ENCODE results near the gene SLC1A7. TPM values are rescaled to one million over a fixed set of nuclear protein-coding genes. Genes with fewer than 3 reads are reported as not detected.

The SLC1A7 gene
- total RNA-seq, 1 experiment from 2014 or later: not detected

DNA sequence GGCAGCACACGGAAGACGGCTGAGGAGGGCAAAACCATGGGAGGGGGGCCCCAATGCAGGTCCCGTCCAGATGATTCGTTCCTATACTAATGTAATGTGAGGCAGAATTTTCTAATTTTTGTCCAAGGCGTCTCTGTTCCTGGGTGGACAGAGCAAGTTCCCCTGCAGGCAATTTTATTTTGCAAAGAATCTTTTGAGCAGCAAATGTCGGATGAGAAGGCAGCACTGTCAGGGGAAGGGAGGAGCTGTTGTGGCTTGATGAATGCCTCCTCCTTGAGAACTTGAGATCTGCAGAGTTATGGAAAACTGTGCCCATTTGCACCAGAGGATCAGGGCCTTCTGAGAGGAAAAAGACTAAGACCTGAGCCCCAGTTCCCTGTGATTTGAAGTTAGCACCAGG, 17.3 kb downstream of the SLC1A7 start:
- in situ Hi-C loops (cut with HindIII; ENCODE audit: low pct_unique_long_range_greater_than_20kb, low sequenced_read_pairs): no loop called here
- no peak for DNase-seq (ENCODE audit: low read depth, low spot score)

DNA sequence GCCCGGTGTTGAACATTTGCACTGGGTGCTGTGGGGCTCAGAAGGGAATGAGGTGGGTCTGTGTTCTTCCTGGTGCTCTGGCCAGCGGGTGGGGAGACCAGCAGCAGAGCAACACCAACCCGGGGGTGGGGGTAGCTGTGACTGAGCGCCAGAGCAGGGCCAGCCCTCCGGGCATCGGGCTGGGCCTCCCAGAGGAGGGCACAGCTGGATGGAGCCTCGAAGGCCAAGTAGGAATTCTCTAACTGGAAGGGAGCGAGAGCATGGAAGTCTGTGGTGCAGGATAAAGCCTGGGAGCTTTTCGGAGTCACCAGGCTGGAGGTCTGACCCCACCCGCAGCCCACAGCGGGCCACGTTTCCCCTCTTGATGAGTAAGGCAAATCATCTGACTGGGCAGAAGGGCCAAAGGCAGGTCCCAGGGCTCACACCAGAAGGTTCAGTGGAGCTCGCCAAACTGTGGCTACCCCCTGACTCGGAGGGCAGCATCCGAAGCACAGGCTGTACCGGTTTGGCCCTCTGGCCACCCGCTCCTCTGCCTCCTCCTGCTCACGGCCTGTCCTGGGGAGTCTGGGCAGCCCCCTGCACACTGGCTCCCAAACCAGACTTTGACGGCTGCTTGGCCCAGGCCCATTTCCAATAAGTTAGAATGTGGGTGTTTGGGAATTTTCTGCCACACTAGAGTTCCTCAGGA, 18.8 kb downstream of the SLC1A7 start:
- in situ Hi-C loops (cut with HindIII; ENCODE audit: low pct_unique_long_range_greater_than_20kb, low sequenced_read_pairs): no loop called here
- no peak for DNase-seq (ENCODE audit: low read depth, low spot score)

DNA sequence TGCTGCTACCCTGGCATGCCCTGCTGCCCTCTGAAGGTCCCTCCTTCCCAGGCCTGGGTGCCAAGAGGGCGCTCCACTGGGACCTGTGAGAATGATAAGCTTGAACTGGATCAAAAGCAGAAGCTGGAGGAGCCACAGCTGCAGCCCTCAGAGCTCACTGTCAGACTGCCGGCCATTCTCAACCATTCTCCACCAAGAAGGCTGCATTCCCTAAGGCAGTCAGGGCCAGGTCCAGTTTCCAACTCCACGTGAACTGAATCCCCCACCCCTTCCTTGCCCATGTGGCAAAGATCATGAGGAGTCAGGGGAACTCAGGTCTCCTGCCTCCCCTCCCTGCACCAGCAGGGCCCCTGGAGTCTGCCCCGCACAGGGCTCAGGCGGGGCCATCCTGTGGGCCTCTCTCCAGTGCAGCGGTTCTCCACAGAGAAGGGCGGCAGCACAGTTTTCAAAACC, 19.5 kb downstream of the SLC1A7 start:
- no peak for DNase-seq (ENCODE audit: low read depth, low spot score)
- in situ Hi-C loops (cut with HindIII; ENCODE audit: low pct_unique_long_range_greater_than_20kb, low sequenced_read_pairs): no loop called here

DNA sequence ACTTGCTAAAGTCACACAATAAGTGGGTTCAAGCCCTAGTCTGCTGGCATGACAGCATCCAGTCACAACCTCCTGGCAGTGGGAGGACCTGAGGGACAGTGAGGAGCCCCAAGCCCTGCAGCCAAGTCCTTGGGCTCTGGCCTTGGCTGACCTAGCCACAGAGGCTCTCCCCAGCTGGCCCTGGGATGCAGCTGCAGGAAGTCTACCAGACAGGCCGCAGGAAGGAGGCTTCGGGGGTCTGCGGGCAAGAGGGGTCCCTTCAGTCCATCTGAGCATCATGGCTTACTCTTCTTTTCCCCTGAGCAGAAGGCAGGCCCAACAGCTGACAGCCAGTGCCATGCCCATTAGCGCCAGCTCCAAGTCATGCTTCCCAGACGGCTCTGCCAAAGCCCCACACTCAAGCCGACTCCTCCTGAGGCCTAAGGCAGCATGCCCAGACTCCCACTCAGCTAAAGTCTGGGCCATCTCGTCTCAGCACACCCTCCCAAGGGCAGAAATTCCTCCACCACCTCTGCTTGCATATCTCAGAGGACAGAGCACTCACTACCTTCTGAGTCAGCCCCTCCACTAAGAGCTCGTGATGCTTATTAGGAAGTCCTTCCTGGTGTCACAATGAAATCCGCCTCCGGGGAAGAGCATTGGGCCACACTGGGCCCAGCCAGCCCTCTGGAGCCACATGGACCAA, 20.1 kb downstream of the SLC1A7 start:
- in situ Hi-C loops (cut with HindIII; ENCODE audit: low pct_unique_long_range_greater_than_20kb, low sequenced_read_pairs): no loop called here
- DNase-seq (ENCODE audit: low read depth, low spot score): no peak

DNA sequence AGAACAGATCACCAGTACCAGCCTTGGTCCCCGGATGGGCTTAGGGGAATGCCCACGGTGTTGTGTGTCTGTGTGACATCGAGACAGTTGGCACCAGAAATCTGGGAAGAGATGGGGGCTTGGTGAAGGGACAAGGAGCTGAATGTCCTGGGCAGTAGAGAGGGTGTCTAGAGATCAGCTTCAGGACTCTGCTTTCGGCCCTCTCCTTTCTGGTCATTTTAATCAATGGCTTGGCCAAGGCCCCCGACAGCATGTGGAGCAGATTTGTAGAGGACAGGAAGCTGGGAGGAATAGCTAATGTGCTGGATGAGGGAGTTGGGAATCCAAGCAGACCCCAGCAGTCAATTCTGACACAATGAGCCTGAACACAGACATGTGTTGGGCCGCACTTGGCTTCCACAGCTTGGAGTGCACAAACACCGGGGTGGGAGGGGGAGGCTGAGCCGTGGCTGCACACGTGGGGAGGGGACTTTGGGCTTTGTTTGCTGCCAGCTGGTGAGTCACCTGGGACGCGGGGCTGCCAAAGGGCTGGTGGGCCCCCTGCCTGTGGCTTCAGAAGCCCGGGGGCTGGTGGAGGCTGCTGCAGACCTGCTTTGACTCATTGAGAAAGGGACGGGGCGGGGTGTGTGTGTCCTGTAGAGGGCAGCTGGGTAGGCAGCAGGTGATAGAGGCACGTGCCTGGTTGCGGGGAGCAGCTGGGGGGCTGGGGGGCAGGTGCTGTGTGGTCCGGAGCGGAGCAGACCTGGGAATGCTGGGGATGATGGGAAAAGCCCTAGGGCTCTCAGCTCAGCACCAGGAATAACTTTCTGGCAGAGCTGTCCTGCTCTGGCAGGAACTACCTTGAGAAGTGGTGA, 20.9 kb downstream of the SLC1A7 start:
- in situ Hi-C loops (cut with HindIII; ENCODE audit: low pct_unique_long_range_greater_than_20kb, low sequenced_read_pairs): no loop called here
- DNase-seq (ENCODE audit: low read depth, low spot score): no peak

DNA sequence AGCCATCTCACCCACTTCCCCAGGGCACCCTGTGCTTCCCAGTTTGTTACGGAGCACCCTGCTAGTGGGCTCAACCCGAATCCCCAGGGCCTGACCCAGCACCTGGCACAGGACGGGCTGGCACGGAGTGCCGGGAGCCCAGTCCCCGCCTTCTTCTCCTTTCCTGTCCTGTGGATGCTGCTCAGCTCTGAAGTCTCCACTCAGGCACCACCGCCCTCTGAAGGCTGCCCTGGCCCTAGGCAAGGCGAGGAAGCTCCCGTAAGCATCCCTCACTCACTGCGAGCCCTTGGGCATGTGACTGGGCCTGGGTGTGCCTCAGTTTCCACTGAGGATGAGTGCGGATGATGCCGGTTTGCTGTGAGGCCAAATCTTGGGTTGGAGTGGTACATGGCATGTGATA, 21.8 kb downstream of the SLC1A7 start:
- no peak for DNase-seq (ENCODE audit: low read depth, low spot score)
- in situ Hi-C loops (cut with HindIII; ENCODE audit: low pct_unique_long_range_greater_than_20kb, low sequenced_read_pairs): no loop called here

DNA sequence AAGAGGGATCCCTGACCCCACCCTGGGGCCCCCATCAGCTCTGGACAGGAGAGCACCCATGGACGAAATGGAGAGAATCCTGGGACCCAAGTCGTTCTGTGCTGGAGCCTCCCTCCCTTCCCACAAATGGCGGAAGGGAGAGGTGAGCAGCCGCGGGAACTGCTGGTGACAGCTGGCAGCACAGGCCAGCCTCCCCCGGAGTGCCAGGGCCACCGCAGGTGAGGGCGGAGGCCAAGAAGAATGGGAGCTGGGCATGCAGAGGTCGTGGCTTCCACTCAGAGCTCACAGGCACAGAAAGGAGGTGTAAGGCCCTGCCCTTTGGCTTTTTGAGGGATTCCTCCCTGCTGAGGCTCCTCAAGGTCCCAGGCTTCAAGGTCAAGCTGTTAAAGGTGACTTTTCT, 24.6 kb downstream of the SLC1A7 start:
- in situ Hi-C loops (cut with HindIII; ENCODE audit: low pct_unique_long_range_greater_than_20kb, low sequenced_read_pairs): no loop called here

DNA sequence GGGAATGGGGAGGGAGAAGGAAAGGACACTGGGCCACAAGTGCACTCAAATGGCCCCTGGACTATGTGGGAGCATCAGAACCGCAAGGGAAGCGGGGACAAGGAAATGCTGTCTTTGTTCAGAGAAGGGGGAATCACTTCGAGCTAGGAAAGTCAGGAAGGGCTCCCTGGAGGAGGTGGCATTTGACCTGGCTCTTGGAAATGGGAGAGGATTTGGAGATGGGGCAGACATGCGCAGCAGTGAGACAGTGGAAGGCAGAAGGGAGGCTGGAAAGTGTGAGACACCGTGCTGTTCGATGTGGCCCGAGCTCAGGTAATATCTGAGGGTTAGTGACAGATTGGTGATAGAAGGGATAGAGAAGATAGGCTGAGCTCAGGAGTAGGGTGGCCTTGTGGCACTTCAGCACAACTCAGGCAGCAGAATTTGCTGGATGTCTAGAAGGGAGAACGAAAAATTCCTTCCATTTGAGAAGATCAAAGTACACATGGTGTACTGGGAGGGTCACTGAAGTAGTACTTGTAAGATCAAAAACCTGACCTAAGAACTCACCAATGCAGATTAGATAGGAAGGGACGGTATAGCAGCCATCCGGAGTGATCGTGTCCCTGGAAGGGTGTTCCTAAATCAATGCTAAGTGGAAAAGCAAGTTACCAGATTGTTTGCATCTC, 25.4 kb downstream of the SLC1A7 start:
- in situ Hi-C loops (cut with HindIII; ENCODE audit: low pct_unique_long_range_greater_than_20kb, low sequenced_read_pairs): no loop called here
- DNase-seq (ENCODE audit: low read depth, low spot score): no peak

More for the DNA sequence above, 24.6 kb downstream of the SLC1A7 start:
- DNase-seq (ENCODE audit: low read depth, low spot score): no peak

DNA sequence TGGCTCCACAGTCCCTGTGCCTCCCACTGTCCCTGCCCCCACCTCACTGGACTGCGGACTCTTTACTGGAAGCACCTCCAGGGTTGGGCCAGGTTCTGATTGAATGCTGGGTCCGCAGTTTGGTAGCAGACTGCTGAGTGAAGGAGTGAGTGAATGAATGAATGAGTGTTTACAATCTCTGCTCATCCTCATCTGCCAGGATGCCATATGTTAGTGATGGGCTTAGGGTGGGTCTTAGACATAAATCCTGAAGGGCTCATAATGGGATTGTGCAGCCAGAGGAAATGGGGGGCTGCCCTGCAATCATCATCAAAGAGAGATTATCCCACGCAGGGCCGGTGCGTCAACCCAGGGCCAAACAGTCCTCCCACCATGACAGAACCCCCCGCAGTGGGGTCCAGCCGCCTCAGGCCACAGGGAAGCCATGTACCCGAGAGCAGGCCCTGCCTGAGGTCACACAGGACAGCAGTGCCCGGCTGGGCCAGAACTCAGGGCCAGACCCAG, 26.1 kb downstream of the SLC1A7 start:
- in situ Hi-C loops (cut with HindIII; ENCODE audit: low pct_unique_long_range_greater_than_20kb, low sequenced_read_pairs): no loop called here

DNA sequence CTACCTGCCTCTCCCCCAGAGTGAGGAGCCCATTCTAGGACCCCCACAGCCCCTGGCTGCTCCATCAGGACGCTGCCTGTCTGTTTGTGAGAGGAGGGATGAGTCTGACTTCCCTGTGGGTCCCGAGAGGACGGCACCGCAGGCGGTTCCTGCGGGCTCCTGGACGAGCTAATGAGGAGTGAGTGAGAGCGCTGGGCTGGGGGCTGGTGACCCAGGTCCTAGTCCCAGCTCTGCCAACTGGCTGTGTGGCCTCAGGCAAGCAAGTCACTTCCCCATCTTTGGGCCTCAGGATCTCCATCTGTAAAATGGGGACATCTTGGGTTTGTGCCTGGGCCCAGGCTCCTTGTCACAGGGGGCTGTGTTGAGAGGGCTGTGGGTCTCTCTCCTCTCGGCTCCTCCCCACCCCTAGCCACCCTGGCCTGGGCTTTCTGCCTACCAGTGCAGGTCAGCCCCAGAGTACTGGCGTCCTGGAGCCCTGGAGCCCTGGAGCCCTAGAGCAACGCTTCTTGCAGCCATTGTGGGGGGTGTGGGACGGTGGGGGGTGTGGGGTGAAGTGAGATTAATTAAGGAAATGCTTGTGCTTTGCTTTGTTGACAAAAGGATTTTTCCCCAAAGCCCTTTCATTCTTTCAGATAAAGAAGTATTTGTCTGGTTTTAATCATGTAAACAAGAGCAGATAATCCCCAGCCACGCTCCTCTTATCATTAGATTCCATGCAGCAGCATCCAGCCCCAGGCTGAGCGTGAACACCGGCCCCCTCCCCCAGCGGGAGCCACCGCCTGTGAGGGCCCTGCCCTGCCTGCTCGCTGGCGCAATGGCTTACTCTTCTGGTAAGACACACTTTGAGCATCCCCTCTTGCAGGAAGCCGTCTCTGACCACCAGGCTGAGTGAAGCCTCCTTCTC, 26.8 kb downstream of the SLC1A7 start:
- no peak for DNase-seq (ENCODE audit: low read depth, low spot score)

More for the DNA sequence above, 26.1 kb downstream of the SLC1A7 start:
- no peak for DNase-seq (ENCODE audit: low read depth, low spot score)

DNA sequence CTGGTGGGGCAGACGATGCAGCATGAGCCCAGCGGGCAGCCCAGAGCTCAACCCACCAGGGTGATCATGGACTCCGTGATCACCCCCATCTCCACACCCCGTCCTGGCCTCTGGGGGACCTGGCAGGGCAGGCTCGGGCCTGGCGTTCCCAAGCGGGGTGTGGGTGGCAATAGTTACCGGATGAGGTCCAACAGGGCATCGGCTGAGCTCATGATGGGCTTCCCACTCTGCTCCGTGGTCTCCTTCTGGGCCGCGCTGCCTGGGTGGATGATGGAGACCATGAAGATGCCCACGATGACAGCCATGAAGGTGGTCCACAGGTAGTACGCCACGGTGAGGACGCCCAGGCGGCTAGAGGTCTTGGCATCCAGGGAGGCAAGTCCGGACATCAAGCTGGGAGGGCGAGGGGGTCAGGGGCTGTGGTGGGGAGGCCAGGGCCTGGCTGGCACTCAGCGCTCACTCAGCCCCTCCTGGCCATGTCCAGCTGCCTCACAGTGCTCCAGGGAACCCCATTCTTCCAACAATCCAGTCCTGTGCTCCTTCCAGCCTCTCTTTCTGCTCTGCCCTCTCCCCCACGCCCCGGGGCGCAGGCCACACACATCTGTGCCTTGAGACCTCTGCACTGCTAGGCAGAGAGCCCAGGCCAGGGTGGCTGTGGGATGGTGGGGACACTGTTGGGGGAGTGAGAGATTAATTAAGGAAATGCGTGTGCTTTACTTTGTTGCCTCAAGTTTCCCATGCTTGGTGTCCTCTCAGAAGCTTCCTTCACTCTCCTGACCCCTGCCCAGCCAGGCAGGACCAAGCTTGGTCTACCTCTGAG, 27.6 kb downstream of the SLC1A7 start:
- no peak for DNase-seq (ENCODE audit: low read depth, low spot score)
- in situ Hi-C loops (cut with HindIII; ENCODE audit: low pct_unique_long_range_greater_than_20kb, low sequenced_read_pairs): no loop called here

More for the DNA sequence above, 26.8 kb downstream of the SLC1A7 start:
- in situ Hi-C loops (cut with HindIII; ENCODE audit: low pct_unique_long_range_greater_than_20kb, low sequenced_read_pairs): no loop called here

DNA sequence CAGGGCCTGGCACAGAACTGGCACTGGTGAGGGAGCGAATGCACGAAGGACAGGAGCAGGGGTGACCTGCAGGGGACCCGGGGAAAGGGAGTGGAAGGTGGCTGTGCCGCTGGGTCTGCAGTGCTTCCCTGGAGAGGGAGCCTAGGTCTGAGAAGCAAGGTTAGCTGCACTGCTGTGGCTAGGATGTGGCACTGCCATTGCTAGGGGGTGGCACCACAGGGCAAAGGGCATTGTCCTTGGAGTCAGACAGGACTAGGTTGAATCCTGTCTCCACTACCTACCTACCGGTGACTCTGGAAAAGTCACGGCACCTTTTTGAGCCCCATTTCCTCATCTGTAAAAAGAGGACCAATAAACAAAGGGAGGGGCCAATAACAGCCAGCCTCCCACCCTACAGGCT, 28.3 kb downstream of the SLC1A7 start:
- in situ Hi-C loops (cut with HindIII; ENCODE audit: low pct_unique_long_range_greater_than_20kb, low sequenced_read_pairs): no loop called here
- DNase-seq (ENCODE audit: low read depth, low spot score): no peak

DNA sequence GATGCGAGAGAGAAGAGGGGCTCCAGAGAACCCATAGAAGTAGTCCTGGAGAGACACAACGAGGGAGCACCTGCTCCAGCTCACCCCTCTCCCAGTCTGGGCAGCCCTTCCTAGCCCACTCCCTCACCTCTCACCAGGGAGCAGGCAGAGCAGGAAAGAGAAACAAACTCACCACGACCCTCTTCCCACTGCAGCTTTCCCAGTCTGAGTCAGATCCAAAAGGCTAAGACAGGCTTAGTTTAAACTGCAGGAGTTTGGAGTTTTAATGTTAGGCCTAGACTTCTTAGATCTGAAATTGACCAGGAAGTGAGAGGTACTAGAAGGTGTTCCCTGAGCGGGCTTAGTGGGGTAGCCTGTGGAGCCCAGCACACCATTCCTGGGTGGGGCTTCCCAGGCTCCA, 29.6 kb downstream of the SLC1A7 start:
- no peak for DNase-seq (ENCODE audit: low read depth, low spot score)
- in situ Hi-C loops (cut with HindIII; ENCODE audit: low pct_unique_long_range_greater_than_20kb, low sequenced_read_pairs): no loop called here

DNA sequence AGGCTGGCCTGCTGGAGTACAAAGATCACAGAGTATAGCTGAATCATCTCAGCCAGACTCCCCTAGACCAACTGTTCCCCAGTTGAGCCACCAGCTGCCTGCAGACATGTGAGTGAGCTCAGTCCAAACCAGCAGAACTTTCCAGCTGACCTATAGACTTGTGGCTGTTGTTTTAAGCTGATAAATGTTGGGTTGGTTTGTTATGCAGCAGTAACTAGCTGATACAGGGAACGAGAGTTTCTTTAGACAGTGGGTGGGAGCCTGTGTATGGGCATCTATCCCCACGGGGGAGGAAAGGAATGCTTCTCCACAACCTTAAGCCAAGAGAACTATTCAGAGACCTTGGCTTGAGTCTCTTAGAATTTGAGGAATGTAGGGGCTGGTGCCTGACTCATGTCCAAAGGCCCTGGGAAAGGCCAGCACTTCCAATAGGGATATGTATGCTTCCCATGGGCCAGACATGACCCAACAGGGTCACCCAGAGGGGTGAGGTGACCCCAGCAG, 30.1 kb downstream of the SLC1A7 start:
- in situ Hi-C loops (cut with HindIII; ENCODE audit: low pct_unique_long_range_greater_than_20kb, low sequenced_read_pairs): no loop called here
- DNase-seq (ENCODE audit: low read depth, low spot score): no peak

DNA sequence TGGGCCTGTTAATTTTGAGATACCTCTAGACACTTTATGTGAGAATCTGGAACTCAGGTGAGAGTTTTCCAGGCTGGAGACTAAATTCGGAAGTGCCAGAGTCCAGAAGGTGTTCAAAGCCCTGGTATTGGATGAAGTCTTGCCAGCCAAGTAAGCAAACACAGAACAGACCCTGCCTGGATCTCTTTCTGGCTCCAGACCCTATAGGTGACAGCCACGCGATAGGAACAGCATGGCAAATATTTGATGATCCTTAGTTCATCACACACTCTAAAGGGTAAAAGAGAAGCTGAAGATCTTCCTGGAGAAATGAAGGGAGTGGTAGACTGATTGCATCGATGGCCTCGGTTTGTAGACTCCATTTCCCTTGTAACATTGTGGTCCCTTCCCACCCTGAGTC, 30.7 kb downstream of the SLC1A7 start:
- in situ Hi-C loops (cut with HindIII; ENCODE audit: low pct_unique_long_range_greater_than_20kb, low sequenced_read_pairs): no loop called here
- DNase-seq (ENCODE audit: low read depth, low spot score): no peak

DNA sequence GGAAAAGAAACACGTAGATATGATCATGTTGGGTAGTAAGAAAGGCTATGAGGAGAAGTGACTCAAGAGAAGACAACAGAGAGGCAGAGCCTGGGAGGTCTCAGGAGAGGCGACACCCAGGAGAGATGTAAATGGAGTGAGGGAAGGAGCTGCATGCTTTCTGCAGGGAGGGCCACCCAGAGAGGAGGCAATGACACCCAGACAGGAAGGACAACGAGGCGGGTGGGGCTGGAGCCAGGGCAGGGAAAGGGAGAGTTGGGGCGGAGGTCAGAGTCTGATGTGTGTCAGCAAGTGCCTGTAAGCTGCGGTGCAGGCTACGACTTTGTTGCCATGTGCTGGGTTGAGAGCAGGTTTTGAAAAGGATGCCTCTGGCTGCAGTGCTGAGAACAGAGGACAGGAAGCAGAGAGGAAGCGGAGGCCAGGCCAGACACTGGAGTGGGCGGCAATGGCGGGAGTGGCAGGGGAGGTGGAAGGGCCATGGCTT, 31.3 kb downstream of the SLC1A7 start:
- in situ Hi-C loops (cut with HindIII; ENCODE audit: low pct_unique_long_range_greater_than_20kb, low sequenced_read_pairs): no loop called here
- DNase-seq (ENCODE audit: low read depth, low spot score): no peak
